GM21619 (cell line): Measurements from ENCODE around the gene TNNI3K.

Source experiments
- ATAC-seq: cut with Tn5 transposase; IDR thresholded peaks from one replicate; pipeline ENCODE4 v1.9.1; 2021; ENCODE audit not compliant: unreplicated experiment

Gene TNNI3K

DNA sequence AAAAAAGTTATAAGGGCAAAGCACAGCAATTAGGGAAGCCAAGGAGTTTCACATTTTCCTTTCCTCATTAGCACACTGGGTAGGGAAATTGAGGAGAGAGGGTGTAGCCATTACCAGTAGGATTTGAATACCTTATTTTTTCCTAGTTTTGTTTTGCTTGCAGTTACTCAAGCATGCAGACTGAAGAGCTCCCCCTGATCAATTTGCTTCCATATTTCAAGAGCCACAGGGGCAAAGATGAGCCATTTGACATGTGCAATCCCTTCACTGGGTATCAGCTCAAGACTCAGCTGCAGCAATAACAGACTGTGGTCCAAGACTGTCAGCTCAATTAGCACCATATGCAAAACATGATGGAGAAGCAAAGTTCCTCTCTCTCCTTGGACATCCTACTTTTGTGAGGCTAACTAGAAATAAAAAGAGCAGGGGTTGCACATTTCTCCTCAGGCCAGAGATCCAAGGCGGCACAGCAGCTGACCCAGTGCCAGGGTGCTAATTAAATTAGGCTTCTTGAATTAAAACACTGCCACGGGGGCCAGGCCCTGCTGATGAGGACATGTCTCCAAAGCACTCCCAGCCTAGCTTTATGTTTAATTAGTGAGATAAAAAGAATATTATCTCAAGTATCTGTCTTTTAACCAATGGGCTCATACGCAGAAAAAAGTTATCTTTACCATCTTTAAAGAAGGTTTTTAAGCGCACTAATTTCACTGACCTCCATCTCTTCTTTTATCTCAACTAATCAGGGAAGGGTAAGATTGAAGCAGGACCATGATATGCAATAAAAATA is 314.0 kb downstream of the TNNI3K start:
- ATAC-seq, result no peak

DNA sequence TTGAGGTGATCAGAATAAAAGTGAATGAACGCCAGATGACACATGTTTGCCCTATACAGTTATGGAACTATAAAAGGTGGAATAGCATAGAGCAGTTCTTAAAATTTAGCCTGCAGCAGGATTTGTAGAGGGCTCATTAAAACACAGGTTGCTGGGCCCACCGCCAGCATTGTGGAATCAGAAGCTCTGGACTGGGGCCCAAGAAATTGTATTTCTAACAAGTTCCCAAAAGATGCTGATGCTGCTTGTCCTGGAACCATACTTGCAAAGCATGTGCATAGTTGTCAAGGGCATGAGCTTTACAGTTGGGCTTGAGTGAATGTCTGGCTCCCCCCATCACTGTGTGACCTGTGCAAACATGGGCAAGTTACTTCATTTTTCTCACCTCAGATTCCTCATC is 314.7 kb downstream of the TNNI3K start:
- ATAC-seq, result no peak

DNA sequence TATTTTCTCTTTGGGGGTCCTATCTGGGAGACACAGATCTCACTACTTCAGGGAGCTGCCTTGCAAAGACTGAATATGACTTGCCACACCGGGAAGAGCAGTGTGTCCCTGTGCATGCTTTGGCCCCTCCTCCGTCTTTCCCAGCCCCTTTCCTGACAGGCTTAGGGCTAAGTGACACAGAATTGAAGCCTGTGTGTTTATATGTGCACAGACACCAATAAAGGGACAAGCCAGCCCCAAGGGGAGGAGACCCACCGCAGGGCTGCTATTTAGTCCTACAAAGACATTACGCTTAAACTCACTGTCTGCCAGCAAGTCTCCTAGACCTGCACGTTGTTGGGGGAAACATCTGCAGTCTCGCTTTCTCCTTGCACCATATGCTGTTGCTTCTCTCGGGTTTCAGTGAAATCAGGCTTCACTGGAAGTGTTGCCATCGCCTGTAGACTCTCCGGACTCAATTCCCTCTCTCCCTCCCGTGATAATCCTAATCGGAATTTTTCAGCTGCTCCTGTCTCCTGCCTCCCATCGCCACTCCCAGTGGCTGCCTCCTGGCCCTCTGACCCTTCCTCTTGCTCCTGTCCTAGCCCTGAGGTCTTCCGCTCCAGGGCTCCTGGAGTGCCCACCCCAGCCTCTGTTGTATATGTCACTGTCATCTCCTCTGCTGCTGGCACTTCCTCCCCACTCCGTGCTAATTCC is 335.8 kb downstream of the TNNI3K start:
- no peak for ATAC-seq

DNA sequence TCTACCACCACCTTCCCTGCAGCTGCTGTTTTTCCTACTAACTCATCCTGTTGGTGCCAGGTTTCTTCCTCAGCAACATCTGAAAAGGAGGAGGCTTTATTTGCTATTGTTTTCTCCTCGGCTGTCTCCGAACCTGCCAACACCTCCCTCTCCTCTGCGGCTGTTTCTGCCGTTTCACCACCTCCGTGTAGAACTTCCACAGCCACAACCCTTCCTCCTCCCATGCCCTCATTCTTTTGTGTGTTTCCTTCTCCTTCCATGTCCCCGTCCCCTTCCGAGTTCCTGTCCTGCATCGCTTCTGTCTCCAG is 336.3 kb downstream of the TNNI3K start:
- ATAC-seq, result no peak

DNA sequence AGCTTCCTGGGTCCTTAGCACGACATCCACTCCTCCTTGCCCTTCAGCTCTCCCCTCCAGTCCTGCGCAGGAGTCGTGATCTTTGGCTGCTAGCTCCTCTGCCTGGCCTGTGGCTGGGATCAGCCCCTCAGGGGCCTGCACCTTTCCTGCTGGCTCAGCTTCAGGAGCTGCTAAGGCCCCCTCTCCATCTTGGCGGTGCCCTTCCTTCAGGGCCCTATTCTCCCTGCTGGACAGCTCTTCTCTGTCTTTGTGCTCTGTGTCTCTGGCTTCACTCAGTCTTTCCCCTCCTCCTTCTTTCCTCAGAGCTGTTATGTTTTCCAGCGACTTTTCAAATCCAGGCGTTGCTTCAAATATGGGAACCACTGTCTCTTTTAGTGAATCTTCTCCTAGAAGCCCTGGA is 336.7 kb downstream of the TNNI3K start:
- ATAC-seq, result no peak

DNA sequence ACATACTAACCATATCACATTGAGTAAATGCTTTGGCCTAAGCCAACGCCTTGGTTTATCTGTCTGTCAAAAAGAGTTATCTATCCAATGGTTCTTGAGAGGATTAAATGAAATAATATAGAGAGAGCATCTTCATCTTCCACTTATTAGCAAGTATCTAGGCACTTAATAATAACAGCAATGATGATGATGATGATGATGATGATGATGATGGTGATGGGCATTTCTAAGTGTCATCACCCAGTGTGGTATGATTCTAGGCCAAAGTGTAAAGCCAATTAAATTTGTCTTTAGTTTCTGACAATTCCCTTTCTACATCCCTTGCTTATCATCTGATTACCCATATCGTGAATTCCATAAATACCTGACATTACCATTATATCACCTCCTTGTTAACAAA is 342.9 kb downstream of the TNNI3K start:
- no peak for ATAC-seq

DNA sequence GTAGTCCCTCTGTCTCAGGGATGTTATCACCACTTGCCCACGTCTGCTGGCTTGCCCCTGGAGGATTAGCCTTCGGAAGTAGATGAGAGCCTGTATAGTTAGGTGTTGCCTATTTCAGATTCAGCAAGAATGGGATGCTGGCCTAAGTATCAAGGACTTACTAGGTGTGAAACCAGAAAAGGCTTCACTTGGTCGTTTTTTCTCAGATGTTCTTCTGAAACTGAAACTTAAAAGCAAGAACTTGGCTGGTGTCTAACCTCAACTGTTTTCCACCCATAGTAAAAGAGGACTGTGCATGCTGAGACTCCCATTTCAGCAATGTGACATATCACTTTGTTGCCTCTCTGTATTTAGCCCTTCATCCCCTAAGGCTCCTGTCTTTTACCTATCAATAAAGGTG is 344.2 kb downstream of the TNNI3K start:
- peak; percentile 99 for ATAC-seq

DNA sequence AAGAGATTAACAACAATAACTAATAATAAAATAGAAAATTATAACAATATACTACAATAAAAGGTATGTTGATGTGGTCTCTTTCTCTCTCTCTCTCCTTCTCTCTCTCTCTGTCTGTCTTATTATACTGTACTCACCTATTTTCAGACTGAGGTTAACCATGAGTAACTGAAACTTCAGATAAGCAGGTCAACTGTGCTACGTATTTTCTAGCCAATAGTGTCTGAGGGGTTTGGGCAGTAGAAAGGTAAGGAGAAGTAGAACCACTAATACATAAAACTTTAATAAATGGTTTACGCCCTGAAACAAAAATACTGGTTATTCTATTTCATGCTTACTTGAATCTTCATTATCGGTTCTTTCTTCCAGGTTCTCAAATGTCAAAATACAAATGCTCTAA is 348.2 kb downstream of the TNNI3K start:
- ATAC-seq, result no peak

DNA sequence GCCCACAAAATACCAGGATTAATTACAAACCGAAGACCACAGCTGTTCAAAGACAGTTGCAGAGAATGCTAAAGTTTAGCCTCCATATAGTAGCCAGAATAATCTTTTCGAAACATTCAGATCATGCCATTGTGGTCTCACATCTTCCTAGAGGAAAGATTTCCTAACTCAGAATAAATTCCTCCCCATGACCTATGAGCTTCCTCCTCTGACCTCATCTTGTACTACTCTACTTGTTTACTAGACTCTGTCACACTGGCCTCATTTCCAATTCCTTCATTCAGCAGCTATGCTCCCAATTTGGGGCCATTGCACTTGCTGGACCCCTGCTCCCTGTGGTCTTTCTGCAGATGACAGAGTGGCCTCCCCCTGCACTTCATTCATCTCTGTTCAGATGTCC is 349.0 kb downstream of the TNNI3K start:
- no peak for ATAC-seq

DNA sequence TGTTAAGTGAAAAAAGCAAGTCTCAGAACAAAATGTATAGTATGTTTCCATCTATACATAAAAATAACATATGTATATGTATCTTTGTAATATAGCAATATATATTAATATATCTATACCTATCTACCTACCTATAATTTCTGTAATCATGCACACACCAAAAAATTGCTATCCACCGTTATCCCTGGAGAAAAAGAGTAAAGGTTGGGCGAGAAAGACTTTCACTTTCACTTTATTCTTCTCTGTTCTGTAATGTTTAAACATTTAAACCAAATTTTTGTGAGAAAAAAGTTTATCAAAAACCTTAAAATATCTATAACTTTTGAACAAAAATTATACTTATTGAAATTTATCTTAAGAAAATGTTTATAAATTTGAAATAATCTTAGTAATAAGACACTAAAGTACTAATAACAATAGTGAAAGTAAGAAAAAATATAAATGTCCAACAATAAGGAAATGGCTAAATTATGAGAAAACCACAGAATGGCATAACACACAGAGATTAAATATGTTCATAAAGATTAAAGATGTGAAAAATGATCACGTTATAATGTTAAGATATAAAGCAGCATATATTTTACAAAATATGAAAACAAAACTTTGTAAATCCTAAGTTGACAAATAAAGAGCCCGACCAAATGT is 351.2 kb downstream of the TNNI3K start:
- ATAC-seq, result no peak

DNA sequence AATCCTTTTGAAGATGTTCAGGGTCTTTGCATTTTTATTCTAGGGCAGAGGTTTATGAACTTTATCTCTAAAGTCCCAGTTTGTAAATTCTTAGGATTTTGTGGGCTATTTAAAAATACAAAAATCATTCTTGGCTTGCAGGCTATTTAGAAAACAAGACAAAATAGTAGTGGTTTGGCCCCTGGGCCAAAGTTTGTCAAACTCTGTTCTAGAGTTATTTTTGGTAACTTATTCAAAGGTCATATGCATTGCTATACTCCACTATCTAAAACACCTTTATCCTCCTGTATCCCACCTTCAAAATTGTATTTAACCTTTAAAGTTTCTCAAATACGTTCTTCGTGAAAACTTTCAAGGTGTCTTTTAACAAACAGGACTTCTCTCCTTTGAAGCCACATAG is 352.7 kb downstream of the TNNI3K start:
- ATAC-seq, result no peak

DNA sequence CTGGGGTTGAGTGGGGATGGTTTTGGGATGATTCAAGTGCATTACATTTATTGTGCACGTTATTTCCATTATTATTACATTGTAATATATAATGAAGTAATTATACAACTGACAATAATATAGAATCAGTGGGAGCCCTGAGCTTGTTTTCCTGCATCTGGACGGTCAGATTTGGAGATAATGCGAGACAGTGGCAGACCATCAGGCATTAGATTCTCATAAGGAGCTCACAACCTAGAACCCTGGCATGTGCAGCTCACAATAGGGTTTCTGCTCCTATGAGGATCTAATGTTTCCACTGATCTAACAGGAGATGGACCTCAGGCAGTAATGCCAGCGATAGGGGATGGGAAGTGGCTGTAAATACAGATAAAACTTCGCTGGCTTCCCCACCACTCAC is 355.1 kb downstream of the TNNI3K start:
- no peak for ATAC-seq

DNA sequence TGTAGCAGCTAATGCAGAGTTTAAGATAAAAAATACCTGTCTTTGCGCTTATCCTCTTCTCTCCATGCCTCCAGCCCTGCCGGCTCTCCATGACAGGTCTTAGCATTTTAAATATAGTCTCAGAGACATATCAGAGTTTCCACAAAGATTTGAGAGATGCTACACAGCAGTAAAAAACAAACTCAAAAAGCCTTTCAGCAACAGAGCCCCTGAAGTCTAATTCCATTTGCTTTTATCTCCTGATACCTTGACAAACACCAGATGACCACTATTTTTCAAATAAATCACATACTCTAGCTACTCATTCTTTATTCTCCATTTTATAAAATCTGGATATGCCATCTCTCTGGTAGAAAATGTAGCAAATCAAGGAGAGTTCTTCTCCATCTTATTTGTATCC is 356.8 kb downstream of the TNNI3K start:
- ATAC-seq, result no peak

DNA sequence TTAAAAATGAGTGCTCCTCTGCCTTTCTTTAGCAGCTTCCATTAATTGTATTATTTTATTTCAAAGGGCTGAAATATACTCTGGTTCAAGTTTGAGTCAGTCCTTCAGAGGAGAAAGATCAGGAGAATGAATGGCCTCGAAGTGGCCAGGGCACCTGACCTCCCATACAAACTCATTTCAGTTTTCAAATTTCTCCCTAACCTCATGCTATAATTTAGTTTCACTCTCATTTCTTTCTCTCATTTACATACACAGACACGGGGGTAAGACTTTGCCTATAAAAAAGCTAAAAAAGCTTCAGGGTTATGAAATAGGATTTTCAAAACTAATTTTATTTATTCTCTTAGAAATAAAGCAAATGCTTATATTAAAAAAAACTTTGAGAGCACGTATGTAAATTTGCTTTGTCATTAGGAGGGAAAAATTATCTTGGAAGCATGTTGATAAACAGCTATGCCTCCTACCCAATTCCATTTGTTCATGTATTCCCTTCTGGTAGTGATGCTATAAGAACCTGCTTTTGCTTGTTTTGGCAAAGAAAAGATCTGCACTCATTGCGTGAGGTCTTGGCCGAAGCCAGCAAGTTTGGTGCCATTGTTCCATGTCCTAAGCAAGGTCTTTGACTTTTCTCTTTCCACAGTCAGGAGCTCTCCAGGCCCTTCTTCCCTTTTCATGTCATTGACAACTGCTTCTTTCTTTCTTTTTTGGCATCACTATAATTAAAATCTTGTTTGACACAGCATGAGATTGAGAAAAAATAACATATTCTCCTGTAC is 357.6 kb downstream of the TNNI3K start:
- no peak for ATAC-seq
